WTC11 (cell line): ENCODE data around the gene KIAA0753. TPM values are rescaled to one million over a fixed set of nuclear protein-coding genes. Genes with fewer than 3 reads are reported as not detected.

Source experiments
- ATAC-seq: fragments of 200-7000 bp; cut with Tn5 transposase; 2 replicates; pipeline ENCODE4 v1.10.0; 2021; ENCODE audit warnings: mild to moderate bottlenecking, moderate library complexity
- CTCF ChIA-PET: fragments of 300-600 bp; sonication (Branson Sonifier 250); formaldehyde crosslinking; loops from one replicate; lab custom pipeline; 2021; ENCODE audit warnings: antibody characterized with exemption; lab: Charles Lee
- POLR2A ChIA-PET: fragments of 350-600 bp; sonication (Branson Sonifier 250); formaldehyde crosslinking; loops from one replicate; lab custom pipeline; 2021; ENCODE audit warnings: antibody characterized with exemption; lab: Charles Lee
- DNase-seq: peaks from one replicate; pipeline ENCODE4 v3.0.0; 2021; ENCODE audit warnings: low spot score
- H3K27ac Mint-ChIP-seq: 2 replicates; pipeline ENCODE4 v1.8.0; 2021; ENCODE audit warnings: mixed read lengths
- H3K27me3 Mint-ChIP-seq: 2 replicates; pipeline ENCODE4 v1.8.0; 2021; ENCODE audit warnings: low read depth, mild to moderate bottlenecking, moderate library complexity, mixed read lengths
- H3K36me3 Mint-ChIP-seq: 2 replicates; pipeline ENCODE4 v1.8.0; 2021; ENCODE audit warnings: mixed read lengths
- H3K4me1 Mint-ChIP-seq: 2 replicates; pipeline ENCODE4 v1.8.0; 2022; ENCODE audit warnings: mixed read lengths
- H3K4me3 Mint-ChIP-seq: 2 replicates; pipeline ENCODE4 v1.8.0; 2021; ENCODE audit warnings: mild to moderate bottlenecking, moderate library complexity, mixed read lengths
- H3K9me3 Mint-ChIP-seq: 2 replicates; pipeline ENCODE4 v1.8.0; 2021; ENCODE audit warnings: mixed read lengths
- CREM ChIP-seq: sonication (generic); formaldehyde crosslinking; IDR thresholded peaks from 2 replicates; pipeline ENCODE4 v1.8.1; 2022; ENCODE audit warnings: mild to moderate bottlenecking, missing genetic modification reagents, moderate library complexity
- ESRRA ChIP-seq: sonication (generic); formaldehyde crosslinking; IDR thresholded peaks from 2 replicates; pipeline ENCODE4 v1.8.1; 2022; ENCODE audit warnings: mild to moderate bottlenecking, missing genetic modification reagents, borderline replicate concordance
- GABPB1 ChIP-seq: sonication (generic); formaldehyde crosslinking; IDR thresholded peaks from 2 replicates; pipeline ENCODE4 v1.8.1; 2023; ENCODE audit warnings: mild to moderate bottlenecking, missing genetic modification reagents
- HMGA2 ChIP-seq: fragments of 250-450 bp; sonication (Bioruptor Pico); IDR thresholded peaks from 2 replicates; pipeline ENCODE4 v1.4.0; 2021; ENCODE audit warnings: mild to moderate bottlenecking, moderate library complexity
- IRF2 ChIP-seq: sonication (generic); formaldehyde crosslinking; IDR thresholded peaks from 2 replicates; pipeline ENCODE4 v1.8.0; 2022; ENCODE audit warnings: low read depth, missing genetic modification reagents, borderline replicate concordance
- KAT7 ChIP-seq: sonication (generic); formaldehyde crosslinking; IDR thresholded peaks from 2 replicates; pipeline ENCODE4 v1.8.1; 2023; ENCODE audit warnings: missing genetic modification reagents, mild to moderate bottlenecking, borderline replicate concordance
- MYBL2 ChIP-seq: sonication (generic); formaldehyde crosslinking; IDR thresholded peaks from 2 replicates; pipeline ENCODE4 v1.8.1; 2023; ENCODE audit warnings: mild to moderate bottlenecking, moderate library complexity, missing genetic modification reagents
- NFYB ChIP-seq: sonication (generic); formaldehyde crosslinking; conservative IDR thresholded peaks from 2 replicates; pipeline ENCODE4 v1.8.0; 2022; ENCODE audit warnings: low read depth, missing genetic modification reagents
- ZBTB21 ChIP-seq: sonication (generic); formaldehyde crosslinking; IDR thresholded peaks from 2 replicates; pipeline ENCODE4 v1.8.1; 2023; ENCODE audit warnings: mild to moderate bottlenecking, missing genetic modification reagents, borderline replicate concordance
- ZNF138 ChIP-seq: sonication (generic); formaldehyde crosslinking; conservative IDR thresholded peaks from 2 replicates; pipeline ENCODE4 v1.8.1; 2022; ENCODE audit warnings: mild to moderate bottlenecking, moderate library complexity, missing genetic modification reagents
- ZNF423 ChIP-seq: fragments of 250-450 bp; sonication (Bioruptor Pico); IDR thresholded peaks from 2 replicates; pipeline ENCODE4 v2.1.2; 2022; ENCODE audit warnings: mild to moderate bottlenecking, moderate library complexity
- total RNA-seq: library from RNA; stranded (reverse); gene quantifications from 3 replicates; pipeline ENCODE4 v1.2.3, GENCODE V29; 2021
- TF ChIP-seq, protein P1 (sequence below): sonication (generic); formaldehyde crosslinking; IDR thresholded peaks from 2 replicates; pipeline ENCODE4 v1.8.0; 2022; ENCODE audit warnings: missing genetic modification reagents
- TF ChIP-seq, protein P2 (sequence below): sonication (generic); formaldehyde crosslinking; IDR thresholded peaks from 2 replicates; pipeline ENCODE4 v1.8.1; 2023; ENCODE audit warnings: mild to moderate bottlenecking, moderate library complexity, missing genetic modification reagents
- TF ChIP-seq, protein P3 (sequence below): sonication (generic); formaldehyde crosslinking; IDR thresholded peaks from 2 replicates; pipeline ENCODE4 v1.8.1; 2023; ENCODE audit warnings: mild to moderate bottlenecking, missing genetic modification reagents, moderate library complexity
- TF ChIP-seq, protein P4 (sequence below): fragments of 250-450 bp; sonication (Bioruptor Pico); IDR thresholded peaks from 2 replicates; pipeline ENCODE4 v2.1.2; 2022; ENCODE audit warnings: mild to moderate bottlenecking, moderate library complexity
- TF ChIP-seq, protein P5 (sequence below): sonication (generic); formaldehyde crosslinking; IDR thresholded peaks from 2 replicates; pipeline ENCODE4 v1.8.1; 2023; ENCODE audit warnings: mild to moderate bottlenecking, missing genetic modification reagents, moderate library complexity
- TF ChIP-seq, protein P6 (sequence below): sonication (generic); formaldehyde crosslinking; conservative IDR thresholded peaks from 2 replicates; pipeline ENCODE4 v1.8.1; 2022; ENCODE audit warnings: mild to moderate bottlenecking, missing genetic modification reagents
- TF ChIP-seq, protein P7 (sequence below): sonication (generic); formaldehyde crosslinking; IDR thresholded peaks from 2 replicates; pipeline ENCODE4 v1.8.1; 2022; ENCODE audit warnings: mild to moderate bottlenecking, moderate library complexity, missing genetic modification reagents

The KIAA0753 gene
- total RNA-seq, 1 experiment from 2014 or later, result 22.8 TPM

DNA sequence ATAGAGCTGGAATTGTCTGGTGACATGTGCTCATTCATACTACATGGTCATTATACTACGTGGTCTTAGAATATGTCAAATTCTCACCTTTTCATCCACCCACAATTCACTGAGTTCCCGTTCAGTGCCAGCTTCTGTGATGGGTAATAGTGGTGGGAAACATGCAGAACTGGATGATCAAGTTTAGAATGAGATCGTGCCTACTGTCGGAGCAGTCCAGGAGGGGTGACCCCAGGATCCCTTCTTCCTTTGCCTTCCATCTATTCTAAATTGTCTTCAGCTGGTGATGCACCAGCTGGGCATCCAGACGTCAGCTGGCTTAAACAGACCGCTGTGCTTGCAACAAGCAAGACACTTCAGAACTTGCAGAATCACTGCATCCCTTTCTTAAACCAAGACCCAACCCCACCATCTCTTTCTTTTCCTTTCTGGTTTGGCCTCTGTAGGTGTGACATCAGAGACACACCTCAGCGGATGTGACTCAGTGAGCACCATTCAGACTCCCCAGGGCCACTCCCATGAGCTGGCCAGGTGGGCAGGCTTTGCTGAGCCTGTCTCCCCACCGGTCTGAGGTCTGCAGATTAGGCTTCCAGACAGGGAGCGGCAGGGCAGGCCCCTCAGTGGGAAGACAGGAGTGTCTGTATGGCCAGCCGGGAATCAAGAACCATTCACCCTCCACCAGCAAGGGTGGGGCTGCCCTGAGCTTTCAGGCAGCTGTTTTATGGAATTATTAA, 29.1 kb upstream of the KIAA0753 start:
- peaks cover 28% of the 10 kb centered on the region for H3K27me3 Mint-ChIP-seq
- H3K27ac Mint-ChIP-seq, result no peak overlapping the region
- no peak for DNase-seq
- H3K4me3 Mint-ChIP-seq, result no peak overlapping the region
- no peak for TF ChIP-seq IRF2 (CRISPR knock-in tag)
- TF ChIP-seq, protein P1, sequence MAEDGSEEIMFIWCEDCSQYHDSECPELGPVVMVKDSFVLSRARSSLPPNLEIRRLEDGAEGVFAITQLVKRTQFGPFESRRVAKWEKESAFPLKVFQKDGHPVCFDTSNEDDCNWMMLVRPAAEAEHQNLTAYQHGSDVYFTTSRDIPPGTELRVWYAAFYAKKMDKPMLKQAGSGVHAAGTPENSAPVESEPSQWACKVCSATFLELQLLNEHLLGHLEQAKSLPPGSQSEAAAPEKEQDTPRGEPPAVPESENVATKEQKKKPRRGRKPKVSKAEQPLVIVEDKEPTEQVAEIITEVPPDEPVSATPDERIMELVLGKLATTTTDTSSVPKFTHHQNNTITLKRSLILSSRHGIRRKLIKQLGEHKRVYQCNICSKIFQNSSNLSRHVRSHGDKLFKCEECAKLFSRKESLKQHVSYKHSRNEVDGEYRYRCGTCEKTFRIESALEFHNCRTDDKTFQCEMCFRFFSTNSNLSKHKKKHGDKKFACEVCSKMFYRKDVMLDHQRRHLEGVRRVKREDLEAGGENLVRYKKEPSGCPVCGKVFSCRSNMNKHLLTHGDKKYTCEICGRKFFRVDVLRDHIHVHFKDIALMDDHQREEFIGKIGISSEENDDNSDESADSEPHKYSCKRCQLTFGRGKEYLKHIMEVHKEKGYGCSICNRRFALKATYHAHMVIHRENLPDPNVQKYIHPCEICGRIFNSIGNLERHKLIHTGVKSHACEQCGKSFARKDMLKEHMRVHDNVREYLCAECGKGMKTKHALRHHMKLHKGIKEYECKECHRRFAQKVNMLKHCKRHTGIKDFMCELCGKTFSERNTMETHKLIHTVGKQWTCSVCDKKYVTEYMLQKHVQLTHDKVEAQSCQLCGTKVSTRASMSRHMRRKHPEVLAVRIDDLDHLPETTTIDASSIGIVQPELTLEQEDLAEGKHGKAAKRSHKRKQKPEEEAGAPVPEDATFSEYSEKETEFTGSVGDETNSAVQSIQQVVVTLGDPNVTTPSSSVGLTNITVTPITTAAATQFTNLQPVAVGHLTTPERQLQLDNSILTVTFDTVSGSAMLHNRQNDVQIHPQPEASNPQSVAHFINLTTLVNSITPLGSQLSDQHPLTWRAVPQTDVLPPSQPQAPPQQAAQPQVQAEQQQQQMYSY, result no peak
- TF ChIP-seq, protein P2, sequence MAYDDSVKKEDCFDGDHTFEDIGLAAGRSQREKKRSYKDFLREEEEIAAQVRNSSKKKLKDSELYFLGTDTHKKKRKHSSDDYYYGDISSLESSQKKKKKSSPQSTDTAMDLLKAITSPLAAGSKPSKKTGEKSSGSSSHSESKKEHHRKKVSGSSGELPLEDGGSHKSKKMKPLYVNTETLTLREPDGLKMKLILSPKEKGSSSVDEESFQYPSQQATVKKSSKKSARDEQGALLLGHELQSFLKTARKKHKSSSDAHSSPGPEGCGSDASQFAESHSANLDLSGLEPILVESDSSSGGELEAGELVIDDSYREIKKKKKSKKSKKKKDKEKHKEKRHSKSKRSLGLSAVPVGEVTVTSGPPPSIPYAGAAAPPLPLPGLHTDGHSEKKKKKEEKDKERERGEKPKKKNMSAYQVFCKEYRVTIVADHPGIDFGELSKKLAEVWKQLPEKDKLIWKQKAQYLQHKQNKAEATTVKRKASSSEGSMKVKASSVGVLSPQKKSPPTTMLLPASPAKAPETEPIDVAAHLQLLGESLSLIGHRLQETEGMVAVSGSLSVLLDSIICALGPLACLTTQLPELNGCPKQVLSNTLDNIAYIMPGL, result no peak
- TF ChIP-seq, protein P3, sequence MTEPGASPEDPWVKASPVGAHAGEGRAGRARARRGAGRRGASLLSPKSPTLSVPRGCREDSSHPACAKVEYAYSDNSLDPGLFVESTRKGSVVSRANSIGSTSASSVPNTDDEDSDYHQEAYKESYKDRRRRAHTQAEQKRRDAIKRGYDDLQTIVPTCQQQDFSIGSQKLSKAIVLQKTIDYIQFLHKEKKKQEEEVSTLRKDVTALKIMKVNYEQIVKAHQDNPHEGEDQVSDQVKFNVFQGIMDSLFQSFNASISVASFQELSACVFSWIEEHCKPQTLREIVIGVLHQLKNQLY, result no peak
- TF ChIP-seq NFYB, result no peak
- no peak for TF ChIP-seq HMGA2 (CRISPR knock-in tag)
- no peak for TF ChIP-seq ZBTB21 (CRISPR knock-in tag)
- no peak for TF ChIP-seq ZNF138
- TF ChIP-seq CREM (CRISPR knock-in tag), result no peak
- TF ChIP-seq, protein P4, sequence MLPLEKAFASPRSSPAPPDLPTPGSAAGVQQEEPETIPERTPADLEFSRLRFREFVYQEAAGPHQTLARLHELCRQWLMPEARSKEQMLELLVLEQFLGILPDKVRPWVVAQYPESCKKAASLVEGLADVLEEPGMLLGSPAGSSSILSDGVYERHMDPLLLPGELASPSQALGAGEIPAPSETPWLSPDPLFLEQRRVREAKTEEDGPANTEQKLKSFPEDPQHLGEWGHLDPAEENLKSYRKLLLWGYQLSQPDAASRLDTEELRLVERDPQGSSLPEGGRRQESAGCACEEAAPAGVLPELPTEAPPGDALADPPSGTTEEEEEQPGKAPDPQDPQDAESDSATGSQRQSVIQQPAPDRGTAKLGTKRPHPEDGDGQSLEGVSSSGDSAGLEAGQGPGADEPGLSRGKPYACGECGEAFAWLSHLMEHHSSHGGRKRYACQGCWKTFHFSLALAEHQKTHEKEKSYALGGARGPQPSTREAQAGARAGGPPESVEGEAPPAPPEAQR, result no peak
- no peak for TF ChIP-seq KAT7 (CRISPR knock-in tag)
- no peak for TF ChIP-seq ESRRA (CRISPR knock-in tag)
- no peak for TF ChIP-seq GABPB1 (CRISPR knock-in tag)
- TF ChIP-seq, protein P5, sequence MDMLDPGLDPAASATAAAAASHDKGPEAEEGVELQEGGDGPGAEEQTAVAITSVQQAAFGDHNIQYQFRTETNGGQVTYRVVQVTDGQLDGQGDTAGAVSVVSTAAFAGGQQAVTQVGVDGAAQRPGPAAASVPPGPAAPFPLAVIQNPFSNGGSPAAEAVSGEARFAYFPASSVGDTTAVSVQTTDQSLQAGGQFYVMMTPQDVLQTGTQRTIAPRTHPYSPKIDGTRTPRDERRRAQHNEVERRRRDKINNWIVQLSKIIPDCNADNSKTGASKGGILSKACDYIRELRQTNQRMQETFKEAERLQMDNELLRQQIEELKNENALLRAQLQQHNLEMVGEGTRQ (CRISPR knock-in tag), result no peak
- TF ChIP-seq, protein P6, sequence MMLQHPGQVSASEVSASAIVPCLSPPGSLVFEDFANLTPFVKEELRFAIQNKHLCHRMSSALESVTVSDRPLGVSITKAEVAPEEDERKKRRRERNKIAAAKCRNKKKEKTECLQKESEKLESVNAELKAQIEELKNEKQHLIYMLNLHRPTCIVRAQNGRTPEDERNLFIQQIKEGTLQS, result no peak
- TF ChIP-seq ZNF423 (CRISPR knock-in tag), result no peak
- no peak for TF ChIP-seq MYBL2
- TF ChIP-seq, protein P7, sequence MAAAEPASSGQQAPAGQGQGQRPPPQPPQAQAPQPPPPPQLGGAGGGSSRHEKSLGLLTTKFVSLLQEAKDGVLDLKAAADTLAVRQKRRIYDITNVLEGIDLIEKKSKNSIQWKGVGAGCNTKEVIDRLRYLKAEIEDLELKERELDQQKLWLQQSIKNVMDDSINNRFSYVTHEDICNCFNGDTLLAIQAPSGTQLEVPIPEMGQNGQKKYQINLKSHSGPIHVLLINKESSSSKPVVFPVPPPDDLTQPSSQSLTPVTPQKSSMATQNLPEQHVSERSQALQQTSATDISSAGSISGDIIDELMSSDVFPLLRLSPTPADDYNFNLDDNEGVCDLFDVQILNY, result no peak
- no peaks in the 10 kb centered on the region for H3K9me3 Mint-ChIP-seq
- ChIA-PET POLR2A (no interaction called here), CTCF (interaction anchor here (0.9 to 3.4 kb wide), 4 partner anchors 10 to 224 kb away, joined by 3 to 11 read pairs (median 5); partner anchors contain the start of gene SLC13A5)
- ATAC-seq, result no peak
- no peaks in the 10 kb centered on the region for H3K36me3 Mint-ChIP-seq
- peaks cover 12% of the 10 kb centered on the region for H3K4me1 Mint-ChIP-seq
